HEK293T (cell line): Measurements from ENCODE around the gene FKBP9.

ENCODE experiments used
- CTCF ChIA-PET: fragments of 350-600 bp; formaldehyde crosslinking; extraction: SDS; loops from one replicate; lab custom pipeline; 2021; ENCODE audit warnings: antibody characterized with exemption, inconsistent platforms; lab: Yijun Ruan, JAX
- POLR2A ChIA-PET: fragments of 350-600 bp; formaldehyde crosslinking; extraction: SDS; loops from one replicate; lab custom pipeline; 2020; ENCODE audit warnings: antibody characterized with exemption, inconsistent platforms; lab: Yijun Ruan, JAX
- DNase-seq: peaks from one replicate; pipeline ENCODE4 v3.0.0; 2012; ENCODE audit warnings: mixed read lengths; ENCODE audit errors: extremely low spot score
- ARNT ChIP-seq: fragments of 450-650 bp; IDR thresholded peaks from 2 replicates; pipeline ENCODE4 v1.6.1; 2017; ENCODE audit warnings: mild to moderate bottlenecking
- BHLHE40 ChIP-seq: fragments of 450-650 bp; IDR thresholded peaks from 2 replicates; pipeline ENCODE4 v1.6.1; 2016; ENCODE audit warnings: mild to moderate bottlenecking, moderate library complexity, borderline replicate concordance
- CTBP1 ChIP-seq: fragments of 450-650 bp; IDR thresholded peaks from 2 replicates; pipeline ENCODE4 v1.6.1; 2016; ENCODE audit warnings: borderline replicate concordance
- ELF4 ChIP-seq: fragments of 450-650 bp; IDR thresholded peaks from 2 replicates; pipeline ENCODE4 v1.6.1; 2017; ENCODE audit warnings: antibody characterized with exemption
- FOXA1 ChIP-seq: fragments of 450-650 bp; IDR thresholded peaks from 2 replicates; pipeline ENCODE4 v1.6.1; 2016; ENCODE audit warnings: mild to moderate bottlenecking
- FOXK2 ChIP-seq: fragments of 450-650 bp; IDR thresholded peaks from 2 replicates; pipeline ENCODE4 v1.6.1; 2016; ENCODE audit warnings: mild to moderate bottlenecking
- FOXM1 ChIP-seq: fragments of 450-650 bp; IDR thresholded peaks from 2 replicates; pipeline ENCODE4 v1.6.1; 2017; ENCODE audit warnings: mild to moderate bottlenecking, borderline replicate concordance
- HDGF ChIP-seq: fragments of 450-650 bp; IDR thresholded peaks from 2 replicates; pipeline ENCODE4 v1.6.1; 2017; ENCODE audit warnings: antibody characterized with exemption, borderline replicate concordance
- L3MBTL2 ChIP-seq: fragments of 450-650 bp; conservative IDR thresholded peaks from 2 replicates; pipeline ENCODE4 v1.6.1; 2016; ENCODE audit warnings: mild to moderate bottlenecking
- LEF1 ChIP-seq: fragments of 450-650 bp; IDR thresholded peaks from 2 replicates; pipeline ENCODE4 v1.6.1; 2017; ENCODE audit warnings: mild to moderate bottlenecking, borderline replicate concordance
- NFRKB ChIP-seq: fragments of 450-650 bp; IDR thresholded peaks from 2 replicates; pipeline ENCODE4 v1.6.1; 2016; ENCODE audit warnings: mild to moderate bottlenecking, moderate library complexity
- SP1 ChIP-seq: fragments of 450-650 bp; IDR thresholded peaks from 2 replicates; pipeline ENCODE4 v1.6.1; 2017
- SUZ12 ChIP-seq: fragments of 450-650 bp; IDR thresholded peaks from 2 replicates; pipeline ENCODE4 v1.6.1; 2016; ENCODE audit warnings: mild to moderate bottlenecking
- TARDBP ChIP-seq: fragments of 450-650 bp; IDR thresholded peaks from 2 replicates; pipeline ENCODE4 v1.6.1; 2016
- ZNF384 ChIP-seq: fragments of 450-650 bp; IDR thresholded peaks from 2 replicates; pipeline ENCODE4 v1.6.1; 2016
- TF ChIP-seq, protein P1 (sequence below): fragments of 450-650 bp; IDR thresholded peaks from 2 replicates; pipeline ENCODE4 v1.6.1; 2016

FKBP9 gene

DNA sequence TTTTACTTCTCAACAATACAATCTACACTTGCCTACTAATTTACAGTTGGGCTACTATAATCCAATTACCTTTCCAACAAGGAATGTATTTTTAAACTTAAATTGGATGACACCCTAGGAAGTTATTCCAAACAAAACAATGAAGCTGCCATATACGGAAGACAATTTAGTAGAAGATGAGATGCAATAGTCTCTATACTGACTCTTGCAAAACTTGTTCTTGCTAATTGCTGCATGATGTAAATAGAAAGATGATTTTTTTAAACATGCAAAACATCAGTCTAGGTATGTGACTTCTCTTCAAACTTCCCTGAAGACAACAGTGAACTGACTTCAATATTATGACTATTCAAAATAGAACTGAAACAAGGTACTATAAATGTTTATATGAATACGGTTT lies 87.7 kb downstream of the FKBP9 start:
- ChIA-PET POLR2A (no interaction called here), CTCF (interaction anchor here (0.7 to 1.3 kb wide), 2 partner anchors 17 to 199 kb away, joined by 3 to 4 read pairs; no protein-coding TSS in a partner anchor)
- TF ChIP-seq, protein P1, sequence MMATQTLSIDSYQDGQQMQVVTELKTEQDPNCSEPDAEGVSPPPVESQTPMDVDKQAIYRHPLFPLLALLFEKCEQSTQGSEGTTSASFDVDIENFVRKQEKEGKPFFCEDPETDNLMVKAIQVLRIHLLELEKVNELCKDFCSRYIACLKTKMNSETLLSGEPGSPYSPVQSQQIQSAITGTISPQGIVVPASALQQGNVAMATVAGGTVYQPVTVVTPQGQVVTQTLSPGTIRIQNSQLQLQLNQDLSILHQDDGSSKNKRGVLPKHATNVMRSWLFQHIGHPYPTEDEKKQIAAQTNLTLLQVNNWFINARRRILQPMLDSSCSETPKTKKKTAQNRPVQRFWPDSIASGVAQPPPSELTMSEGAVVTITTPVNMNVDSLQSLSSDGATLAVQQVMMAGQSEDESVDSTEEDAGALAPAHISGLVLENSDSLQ, result no peak
- TF ChIP-seq ZNF384 (no peak), ELF4 (no peak), BHLHE40 (no peak), LEF1 (no peak), NFRKB (no peak), TARDBP (no peak), ARNT (no peak), HDGF (no peak), L3MBTL2 (no peak), FOXM1 (no peak), FOXA1 (no peak), CTBP1 (no peak), SP1 (no peak), SUZ12 (no peak), FOXK2 (no peak)
- DNase-seq, result no peak

DNA sequence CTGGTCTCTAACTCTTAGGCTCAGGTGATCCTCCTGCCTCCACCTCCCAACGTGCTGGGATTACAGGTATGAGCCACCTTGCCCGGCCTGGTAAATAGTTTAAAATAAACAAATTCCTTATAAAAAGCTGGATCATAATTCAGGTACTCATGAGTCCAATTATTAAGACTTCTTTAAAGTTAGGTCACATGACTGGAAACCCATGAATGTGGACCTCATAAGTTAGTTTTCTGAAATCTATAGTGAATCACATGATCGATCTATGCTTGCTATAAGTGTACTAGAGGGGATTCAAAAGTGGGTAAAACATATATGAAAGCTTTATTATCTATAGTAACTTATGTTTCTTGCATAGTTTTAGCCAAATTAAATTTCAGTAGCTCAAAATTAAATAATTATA lies 91.0 kb downstream of the FKBP9 start:
- ChIA-PET CTCF (interaction anchor here (0.5 to 0.6 kb wide), 2 partner anchors 14 to 56 kb away, joined by 3 to 5 read pairs; no protein-coding TSS in a partner anchor), POLR2A (no interaction called here)

DNA sequence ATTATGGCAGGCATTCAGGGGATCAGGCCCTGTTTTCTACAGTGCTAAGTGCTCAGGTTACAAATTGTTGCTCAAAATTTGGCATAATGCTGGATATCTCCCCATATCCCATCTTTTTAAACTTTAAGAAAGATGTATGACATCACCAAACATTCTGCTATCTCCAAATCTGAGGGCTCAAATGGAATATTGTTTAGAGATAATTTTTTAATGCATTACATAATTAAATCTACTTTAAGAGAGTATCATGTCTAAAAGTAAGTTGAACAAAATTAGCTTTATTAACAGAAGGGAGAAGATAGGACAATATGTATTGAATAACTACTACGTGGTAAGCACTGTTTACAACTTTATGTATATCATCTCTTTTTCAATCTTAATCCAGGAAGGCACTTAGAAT lies 91.5 kb downstream of the FKBP9 start:
- DNase-seq, result no peak
- POLR2A ChIA-PET, result no interaction called here
- TF ChIP-seq TARDBP, result no peak
- no peak for TF ChIP-seq CTBP1
- TF ChIP-seq FOXA1, result no peak
- TF ChIP-seq ELF4, result no peak
- no peak for TF ChIP-seq ZNF384
- TF ChIP-seq L3MBTL2, result no peak
- no peak for TF ChIP-seq FOXK2
- no peak for TF ChIP-seq SUZ12
- no peak for TF ChIP-seq HDGF
- TF ChIP-seq BHLHE40, result no peak
- TF ChIP-seq NFRKB, result no peak
- TF ChIP-seq, protein P1, result no peak
- no peak for TF ChIP-seq ARNT
- TF ChIP-seq FOXM1, result no peak
- no peak for TF ChIP-seq SP1
- no peak for TF ChIP-seq LEF1
- CTCF ChIA-PET, result interaction anchor here (0.5 to 0.6 kb wide), 2 partner anchors 56 to 75 kb away, joined by 4 to 5 read pairs; no protein-coding TSS in a partner anchor

More for the DNA sequence above, 91.0 kb downstream of the FKBP9 start:
- DNase-seq, result no peak
- TF ChIP-seq NFRKB (no peak), L3MBTL2 (no peak), FOXA1 (no peak), HDGF (no peak), FOXM1 (no peak), ELF4 (no peak), CTBP1 (no peak), SP1 (no peak), ZNF384 (no peak), LEF1 (no peak), BHLHE40 (no peak), FOXK2 (no peak), SUZ12 (no peak), ARNT (no peak), TARDBP (no peak)
- TF ChIP-seq, protein P1, result no peak

DNA sequence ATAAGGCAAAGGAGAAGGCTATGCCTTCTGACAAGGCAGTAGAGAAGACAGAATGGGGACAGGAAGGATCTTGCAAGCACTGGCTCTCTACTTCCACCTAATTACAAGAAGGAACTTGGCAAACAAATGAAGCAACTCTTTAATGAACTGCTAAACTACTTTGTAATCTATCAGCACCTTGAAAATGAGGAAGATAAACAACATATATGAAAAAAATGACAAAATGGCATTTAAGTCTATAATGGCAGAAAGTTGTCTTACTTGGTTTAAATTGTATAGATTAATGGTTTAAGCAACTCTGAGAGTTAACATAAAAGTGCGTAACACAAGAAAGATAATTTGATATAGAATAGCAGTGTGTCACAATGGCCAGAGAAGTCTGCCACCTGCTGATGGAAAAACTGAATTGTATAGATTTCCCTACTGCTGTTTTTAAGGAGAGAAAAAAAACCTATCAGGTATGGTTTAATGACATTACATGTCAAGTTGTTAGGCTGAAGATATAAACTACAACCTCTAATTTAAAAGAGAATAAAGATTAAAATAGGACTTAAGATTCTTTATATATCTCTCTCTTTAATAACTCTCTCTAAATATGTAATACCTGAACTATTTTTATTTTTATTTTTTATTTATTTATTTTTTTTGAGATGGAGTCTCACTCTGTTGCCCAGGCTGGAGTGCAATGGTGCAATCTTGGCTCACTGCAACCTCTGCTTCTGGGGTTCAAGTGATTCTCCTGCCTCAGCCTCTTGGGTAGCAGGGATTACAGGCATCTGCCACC lies 93.5 kb downstream of the FKBP9 start:
- ChIA-PET CTCF (no interaction called here), POLR2A (no interaction called here)
- TF ChIP-seq ZNF384, result peak; percentile 64; the same call in 1 of the 2 replicates
- TF ChIP-seq CTBP1, result no peak
- peak; percentile 32 for DNase-seq

DNA sequence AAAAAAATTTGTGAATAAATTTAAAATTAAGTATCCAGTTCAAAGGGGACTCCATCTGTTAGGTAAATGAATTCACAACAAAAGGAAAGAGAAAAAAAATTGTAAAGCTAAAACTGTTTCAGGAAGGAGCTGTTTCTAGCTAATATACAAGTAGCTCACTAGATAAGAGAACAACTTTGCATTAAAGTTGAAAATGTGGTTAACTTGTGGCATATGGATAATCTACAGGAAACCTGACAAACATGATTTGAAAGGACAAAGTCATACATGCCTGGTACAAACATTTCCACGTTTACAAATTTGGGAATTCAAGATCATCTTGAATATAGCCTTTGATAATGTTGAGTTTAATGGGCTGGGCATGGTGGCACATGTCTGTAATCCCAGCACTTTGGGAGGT lies 96.5 kb downstream of the FKBP9 start:
- TF ChIP-seq L3MBTL2 (no peak), FOXA1 (no peak), HDGF (no peak), BHLHE40 (no peak), ELF4 (no peak), CTBP1 (no peak), TARDBP (no peak), ZNF384 (no peak), SUZ12 (no peak)
- TF ChIP-seq, protein P1, result no peak
- ChIA-PET POLR2A (interaction anchor here (2.5 kb wide), 1 partner anchor 9 kb away, joined by 15 read pairs; the partner anchor contains the start of gene NT5C3A), CTCF (no interaction called here)
- no peak for DNase-seq
